Measurements from ENCODE around the gene CTNNA3. TPM values are rescaled to one million over a fixed set of nuclear protein-coding genes. Genes with fewer than 3 reads are reported as not detected.

CTNNA3 gene
- total RNA-seq, 4 donors from 2014 or later: 1.5 to 9.8 (median 4.3) TPM

- TF ChIP-seq POLR2A (IDR thresholded peaks at IDR 0.05): no peak
- no peak for TF ChIP-seq CTCF (IDR thresholded peaks at IDR 0.05)
- Histone ChIP-seq H3K4me1 (no peaks in the 10 kb centered on the region), H3K27me3 (no peaks in the 10 kb centered on the region), H3K36me3 (no peaks in the 10 kb centered on the region), H3K4me3 (no peak overlapping the region), H3K27ac (no peak overlapping the region), H3K9me3 (no peaks in the 10 kb centered on the region)
- intact Hi-C loops (cut with DNase I; ENCODE audit: low total_unique reads): no loop called here
- no peak for DNase-seq
These were observed 1130.0 kb downstream of the CTNNA3 start for GRCh38 chr10:66565999-66566398.

- intact Hi-C loops (cut with DNase I; ENCODE audit: low total_unique reads): no loop called here
- Histone ChIP-seq H3K4me3 (no peak overlapping the region), H3K27ac (no peak overlapping the region), H3K4me1 (no peaks in the 10 kb centered on the region), H3K9me3 (no peaks in the 10 kb centered on the region), H3K27me3 (no peaks in the 10 kb centered on the region), H3K36me3 (no peaks in the 10 kb centered on the region)
- DNase-seq: no peak
- no peak for TF ChIP-seq CTCF (IDR thresholded peaks at IDR 0.05)
- TF ChIP-seq POLR2A (IDR thresholded peaks at IDR 0.05): no peak
These were observed 1131.7 kb downstream of the CTNNA3 start for GRCh38 chr10:66564287-66564686.

GRCh38 chr10:66555061-66555460, 1140.9 kb downstream of the CTNNA3 start:
- DNase-seq: no peak
- intact Hi-C loops (cut with DNase I; ENCODE audit: low total_unique reads): no loop called here
- no peak overlapping the region for H3K27ac ChIP-seq
- H3K4me3 ChIP-seq: no peak overlapping the region
- no peaks in the 10 kb centered on the region for H3K36me3 ChIP-seq
- H3K4me1 ChIP-seq: no peaks in the 10 kb centered on the region
- no peaks in the 10 kb centered on the region for H3K27me3 ChIP-seq
- TF ChIP-seq CTCF (IDR thresholded peaks at IDR 0.05): no peak
- no peak for TF ChIP-seq POLR2A (IDR thresholded peaks at IDR 0.05)
- no peaks in the 10 kb centered on the region for H3K9me3 ChIP-seq

- Histone ChIP-seq H3K27ac (no peak overlapping the region), H3K27me3 (no peaks in the 10 kb centered on the region), H3K36me3 (no peaks in the 10 kb centered on the region), H3K9me3 (no peaks in the 10 kb centered on the region), H3K4me3 (no peak overlapping the region), H3K4me1 (no peaks in the 10 kb centered on the region)
- intact Hi-C loops (cut with DNase I; ENCODE audit: low total_unique reads): no loop called here
- DNase-seq: no peak
- TF ChIP-seq CTCF (IDR thresholded peaks at IDR 0.05) (no peak), POLR2A (IDR thresholded peaks at IDR 0.05) (no peak)
These were observed 1143.7 kb downstream of the CTNNA3 start for GRCh38 chr10:66552331-66552730.

DNA sequence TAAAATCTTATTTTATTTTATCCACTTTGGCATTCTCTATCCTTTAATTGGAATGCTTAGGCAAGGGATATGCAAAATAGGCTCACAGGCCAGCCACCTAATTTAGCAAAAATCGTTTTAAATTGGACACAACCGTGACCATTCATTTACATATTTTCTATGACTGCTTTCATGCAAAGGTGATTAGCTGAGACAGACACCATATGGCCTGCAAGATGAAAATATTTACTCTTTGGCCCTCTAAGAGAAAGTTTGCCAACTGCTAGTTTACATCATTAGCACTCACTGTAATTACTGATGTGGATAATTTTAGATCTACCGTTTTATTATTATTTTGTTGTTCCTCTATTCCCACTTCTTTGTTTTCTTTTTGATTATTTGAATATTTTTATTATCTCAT, 1145.6 kb downstream of the CTNNA3 start:
- no peaks in the 10 kb centered on the region for H3K9me3 ChIP-seq
- H3K36me3 ChIP-seq: no peaks in the 10 kb centered on the region
- no peak overlapping the region for H3K27ac ChIP-seq
- no peaks in the 10 kb centered on the region for H3K4me1 ChIP-seq
- TF ChIP-seq POLR2A (IDR thresholded peaks at IDR 0.05): no peak
- no peak for TF ChIP-seq CTCF (IDR thresholded peaks at IDR 0.05)
- intact Hi-C loops (cut with DNase I; ENCODE audit: low total_unique reads): no loop called here
- H3K4me3 ChIP-seq: no peak overlapping the region
- H3K27me3 ChIP-seq: no peaks in the 10 kb centered on the region
- no peak for DNase-seq

All from uterus (tissue), 4 donors.